Progenitor cell of endocrine pancreas (in vitro differentiated cells): ENCODE results near the gene LHX1. TPM values are rescaled to one million over a fixed set of nuclear protein-coding genes. Genes with fewer than 3 reads are reported as not detected.

Experiments
- DNase-seq: peaks from one replicate; pipeline ENCODE4 v3.0.0; 2021; ENCODE audit warnings: low spot score; ENCODE audit not compliant: unreplicated experiment
- H3K27ac Mint-ChIP-seq: 2 replicates; pipeline ENCODE4 v1.8.0; 2021; ENCODE audit warnings: mild to moderate bottlenecking, moderate library complexity, mixed read lengths
- H3K27me3 Mint-ChIP-seq: 2 replicates; pipeline ENCODE4 v1.8.0; 2021; ENCODE audit warnings: mixed read lengths
- H3K36me3 Mint-ChIP-seq: 2 replicates; pipeline ENCODE4 v1.8.0; 2022; ENCODE audit warnings: mixed read lengths; ENCODE audit not compliant: insufficient read depth
- H3K4me1 Mint-ChIP-seq: 2 replicates; pipeline ENCODE4 v1.8.0; 2021; ENCODE audit warnings: low read depth, mixed read lengths
- H3K4me3 Mint-ChIP-seq: 2 replicates; pipeline ENCODE4 v1.8.0; 2021; ENCODE audit warnings: low read depth, mild to moderate bottlenecking, moderate library complexity, mixed read lengths
- H3K9me3 Mint-ChIP-seq: 2 replicates; pipeline ENCODE4 v1.8.0; 2021; ENCODE audit warnings: low read depth, mixed read lengths
- total RNA-seq: library from RNA; stranded (reverse); gene quantifications from 2 replicates; pipeline ENCODE4 v1.2.1, GENCODE V29; 2021
- TF ChIP-seq, protein P1 (sequence below): fragments of 200-600 bp; sonication (generic); IDR thresholded peaks from one replicate; pipeline ENCODE4 v1.5.0; 2021; ENCODE audit warnings: antibody characterized with exemption, mild to moderate bottlenecking; ENCODE audit not compliant: unreplicated experiment

The LHX1 gene
- total RNA-seq, 1 donor from 2014 or later = 2.0 TPM

DNA sequence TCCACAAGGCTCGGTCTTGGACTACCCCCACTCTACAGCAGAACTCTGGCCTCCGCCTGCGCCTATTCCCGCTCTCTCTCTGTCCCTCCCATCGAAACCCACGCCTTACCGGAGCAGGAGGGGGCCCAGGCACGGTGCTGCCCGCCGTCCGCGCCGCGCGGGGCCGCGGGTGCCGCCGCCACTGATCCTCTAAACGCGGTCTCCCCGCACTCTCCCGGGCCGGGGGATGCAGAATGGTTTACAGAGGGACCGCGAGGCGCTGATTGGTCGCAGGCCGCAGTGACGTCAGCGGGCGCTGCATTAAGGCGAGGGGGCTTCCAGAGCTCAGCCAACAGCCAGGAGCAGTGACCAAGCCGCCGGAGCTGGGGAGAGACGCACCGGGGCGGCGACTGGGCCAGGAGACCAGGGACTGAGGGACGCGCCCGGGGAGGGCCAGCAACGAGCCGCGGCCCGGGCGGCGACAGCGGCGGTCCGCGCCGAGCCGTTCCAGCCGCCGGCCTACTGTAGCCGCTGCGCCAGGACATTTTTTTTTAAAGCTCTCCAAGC is 747 bp upstream of the LHX1 start:
- TF ChIP-seq, protein P1, sequence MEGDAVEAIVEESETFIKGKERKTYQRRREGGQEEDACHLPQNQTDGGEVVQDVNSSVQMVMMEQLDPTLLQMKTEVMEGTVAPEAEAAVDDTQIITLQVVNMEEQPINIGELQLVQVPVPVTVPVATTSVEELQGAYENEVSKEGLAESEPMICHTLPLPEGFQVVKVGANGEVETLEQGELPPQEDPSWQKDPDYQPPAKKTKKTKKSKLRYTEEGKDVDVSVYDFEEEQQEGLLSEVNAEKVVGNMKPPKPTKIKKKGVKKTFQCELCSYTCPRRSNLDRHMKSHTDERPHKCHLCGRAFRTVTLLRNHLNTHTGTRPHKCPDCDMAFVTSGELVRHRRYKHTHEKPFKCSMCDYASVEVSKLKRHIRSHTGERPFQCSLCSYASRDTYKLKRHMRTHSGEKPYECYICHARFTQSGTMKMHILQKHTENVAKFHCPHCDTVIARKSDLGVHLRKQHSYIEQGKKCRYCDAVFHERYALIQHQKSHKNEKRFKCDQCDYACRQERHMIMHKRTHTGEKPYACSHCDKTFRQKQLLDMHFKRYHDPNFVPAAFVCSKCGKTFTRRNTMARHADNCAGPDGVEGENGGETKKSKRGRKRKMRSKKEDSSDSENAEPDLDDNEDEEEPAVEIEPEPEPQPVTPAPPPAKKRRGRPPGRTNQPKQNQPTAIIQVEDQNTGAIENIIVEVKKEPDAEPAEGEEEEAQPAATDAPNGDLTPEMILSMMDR = no peak
- H3K4me1 Mint-ChIP-seq = peaks cover 46% of the 10 kb centered on the region
- no peak overlapping the region for H3K27ac Mint-ChIP-seq

DNA sequence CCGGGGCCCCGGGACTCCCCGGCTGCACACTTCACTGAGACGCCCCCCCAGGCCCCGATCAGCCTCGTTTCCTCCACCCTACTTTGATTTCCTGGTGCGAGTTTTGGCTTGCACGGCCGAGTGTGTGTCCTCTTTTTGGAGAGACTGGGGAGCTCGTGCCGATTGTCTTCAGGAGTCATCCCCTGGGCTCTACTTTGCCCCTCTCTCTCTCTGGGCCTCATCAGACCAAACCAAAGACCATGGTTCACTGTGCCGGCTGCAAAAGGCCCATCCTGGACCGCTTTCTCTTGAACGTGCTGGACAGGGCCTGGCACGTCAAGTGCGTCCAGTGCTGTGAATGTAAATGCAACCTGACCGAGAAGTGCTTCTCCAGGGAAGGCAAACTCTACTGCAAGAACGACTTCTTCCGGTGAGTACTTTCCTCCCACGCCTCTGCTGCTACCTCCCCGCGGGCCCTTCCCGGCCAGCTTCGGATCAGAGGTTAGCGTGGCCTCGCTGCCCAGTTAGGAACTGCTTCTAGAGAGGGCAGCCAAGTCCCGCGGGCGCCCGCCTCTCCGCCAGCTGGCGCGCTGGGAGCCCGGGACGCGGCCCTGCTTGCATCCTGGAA is 787 bp downstream of the LHX1 start:
- TF ChIP-seq, protein P1 = no peak
- peaks cover 84% of the 10 kb centered on the region for H3K27me3 Mint-ChIP-seq

More for the DNA sequence above, 747 bp upstream of the LHX1 start:
- Mint-ChIP-seq H3K9me3 (no peaks in the 10 kb centered on the region), H3K27me3 (peaks cover 96% of the 10 kb centered on the region), H3K36me3 (no peaks in the 10 kb centered on the region), H3K4me3 (peak overlapping the region; percentile 65)
- DNase-seq = no peak

DNA sequence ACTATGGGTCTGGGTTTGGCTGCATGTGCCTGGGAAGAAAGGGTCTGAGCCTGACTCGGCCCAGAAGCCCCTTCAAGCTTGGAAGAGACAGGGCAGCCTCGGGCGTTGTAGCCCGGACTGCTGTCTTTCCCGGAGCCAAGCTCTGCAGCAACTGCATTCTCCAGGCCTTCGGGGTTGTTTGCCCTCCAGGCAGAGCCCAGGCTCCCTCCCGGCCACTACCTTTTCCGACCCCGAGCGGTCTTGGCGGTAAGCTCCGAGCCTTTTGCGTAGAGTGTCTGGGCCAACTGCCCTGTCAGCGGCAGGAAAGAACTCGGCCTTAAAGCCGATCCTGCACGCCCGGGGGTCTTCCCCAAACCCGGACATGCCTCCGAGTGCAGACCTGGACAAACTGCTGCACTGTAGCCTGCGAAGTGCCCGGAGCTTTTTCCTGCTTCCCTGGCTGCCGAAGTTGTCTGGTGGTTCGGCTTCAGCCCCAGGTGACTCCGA is 1.3 kb downstream of the LHX1 start:
- no peak overlapping the region for H3K27ac Mint-ChIP-seq
- H3K36me3 Mint-ChIP-seq = peaks cover under 1% of the 10 kb centered on the region
- H3K27me3 Mint-ChIP-seq = peaks cover 83% of the 10 kb centered on the region
- no peaks in the 10 kb centered on the region for H3K9me3 Mint-ChIP-seq
- H3K4me1 Mint-ChIP-seq = peaks cover 36% of the 10 kb centered on the region
- DNase-seq = no peak
- TF ChIP-seq, protein P1 = no peak
- H3K4me3 Mint-ChIP-seq = peak overlapping the region; percentile 64

More for the DNA sequence above, 787 bp downstream of the LHX1 start:
- Mint-ChIP-seq H3K4me1 (peaks cover 36% of the 10 kb centered on the region), H3K4me3 (peak overlapping the region; percentile 64), H3K9me3 (no peaks in the 10 kb centered on the region), H3K27ac (peak overlapping the region; percentile 62), H3K36me3 (no peaks in the 10 kb centered on the region)
- no peak for DNase-seq

DNA sequence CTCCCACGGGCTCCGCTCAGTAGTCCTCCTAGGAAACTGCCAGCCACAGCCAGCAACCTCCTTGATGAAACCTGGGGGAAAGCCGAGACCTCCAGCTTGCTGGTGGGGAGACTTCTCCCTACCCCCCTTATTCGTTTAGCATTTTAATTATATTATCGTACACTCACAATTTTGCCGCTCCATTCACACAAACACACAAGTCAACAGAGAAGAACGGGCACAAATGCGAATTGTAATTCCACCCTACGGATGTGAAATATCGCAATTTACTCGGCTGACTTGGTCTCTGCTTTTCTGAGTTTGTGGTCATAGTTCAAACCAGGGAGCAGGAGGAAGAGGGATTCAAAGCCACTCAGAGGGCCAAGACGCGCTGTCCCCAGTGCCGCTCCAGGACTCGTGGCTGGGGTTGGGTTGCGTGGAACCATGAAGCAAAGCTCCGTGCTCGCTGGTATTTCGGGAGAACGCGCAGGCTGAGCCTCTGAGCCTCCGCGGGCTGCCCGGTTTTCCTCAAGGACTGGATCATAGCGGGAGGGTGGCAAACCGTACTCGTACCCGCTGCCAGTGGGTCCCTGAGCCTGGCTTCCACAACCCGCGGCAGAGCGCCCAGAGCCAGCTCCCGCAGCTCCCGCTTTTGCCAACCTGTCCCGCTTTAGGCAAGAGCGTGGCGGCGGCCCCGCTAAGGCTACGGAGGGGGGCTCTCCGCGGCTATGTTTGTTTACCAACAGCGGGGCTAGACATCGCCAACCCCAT is 2.0 kb downstream of the LHX1 start:
- Mint-ChIP-seq H3K36me3 (peaks cover 1% of the 10 kb centered on the region), H3K27me3 (peaks cover 82% of the 10 kb centered on the region), H3K9me3 (no peaks in the 10 kb centered on the region), H3K4me1 (peaks cover 30% of the 10 kb centered on the region), H3K4me3 (peak overlapping the region; percentile 23), H3K27ac (peak overlapping the region; percentile 81)
- TF ChIP-seq, protein P1 = no peak
- no peak for DNase-seq

DNA sequence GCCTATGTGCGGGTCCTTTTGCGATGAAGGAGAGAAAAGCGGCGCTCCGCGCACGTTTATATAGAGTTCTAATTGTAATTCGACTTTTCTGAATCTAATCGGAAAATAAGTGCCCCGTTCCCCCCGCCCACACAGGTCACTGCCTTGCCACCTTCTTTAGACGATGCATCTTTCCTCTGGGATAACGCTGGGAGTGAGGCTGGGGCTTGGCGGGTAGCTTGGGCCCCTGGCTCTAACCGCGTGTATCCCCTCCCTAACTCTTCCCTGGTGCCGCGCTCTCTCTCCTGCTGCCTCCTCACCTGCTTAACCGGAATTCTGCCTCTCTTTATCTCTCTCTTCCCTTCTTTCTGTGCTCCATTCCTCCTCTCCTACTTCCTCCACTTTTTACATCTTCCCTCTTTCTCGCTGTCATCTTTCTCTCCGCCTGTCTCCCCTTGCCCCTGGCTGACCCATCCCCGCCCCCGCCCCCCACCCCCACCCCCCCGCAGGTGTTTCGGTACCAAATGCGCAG is 2.6 kb downstream of the LHX1 start:
- Mint-ChIP-seq H3K9me3 (no peaks in the 10 kb centered on the region), H3K36me3 (peaks cover 1% of the 10 kb centered on the region), H3K4me1 (peaks cover 29% of the 10 kb centered on the region), H3K4me3 (peak overlapping the region; percentile 59), H3K27me3 (peaks cover 85% of the 10 kb centered on the region), H3K27ac (peak overlapping the region; percentile 5)
- TF ChIP-seq, protein P1 = no peak
- DNase-seq = no peak
